Measurements from ENCODE around the gene PPP1R3G.

PPP1R3G gene

GRCh38 chr6:5108068-5108467, 22.9 kb downstream of the PPP1R3G start:
- no peak for TF ChIP-seq TAF1 (IDR thresholded peaks at IDR 0.05; ENCODE audit: low read depth)
- no peak for TF ChIP-seq TCF12 (IDR thresholded peaks at IDR 0.05; ENCODE audit: low read depth)
- no peak for TF ChIP-seq RAD21 (IDR thresholded peaks at IDR 0.05; ENCODE audit: low read depth)
- TF ChIP-seq USF1 (IDR thresholded peaks at IDR 0.05) = no peak
- no peak for TF ChIP-seq MAX (IDR thresholded peaks at IDR 0.05)
- no peak for TF ChIP-seq CREB1 (IDR thresholded peaks at IDR 0.05; ENCODE audit: low read depth)
- no peak for TF ChIP-seq EP300 (IDR thresholded peaks at IDR 0.05; ENCODE audit: borderline replicate concordance)
- TF ChIP-seq ZBTB7A (IDR thresholded peaks at IDR 0.05; ENCODE audit: low read depth) = no peak
- TF ChIP-seq CEBPB (IDR thresholded peaks at IDR 0.05) = no peak
- TF ChIP-seq EGR1 (IDR thresholded peaks at IDR 0.05) = no peak
- TF ChIP-seq NFIC (IDR thresholded peaks at IDR 0.05) = no peak
- TF ChIP-seq YY1 (IDR thresholded peaks at IDR 0.05; ENCODE audit: low read depth) = no peak
- TF ChIP-seq REST (IDR thresholded peaks at IDR 0.05; ENCODE audit: low read depth) = no peak
- TF ChIP-seq TEAD4 (IDR thresholded peaks at IDR 0.05) = no peak
- no peak for TF ChIP-seq FOXM1 (IDR thresholded peaks at IDR 0.05; ENCODE audit: borderline replicate concordance, low read depth)

- TF ChIP-seq EGR1 (IDR thresholded peaks at IDR 0.05) (no peak), USF1 (IDR thresholded peaks at IDR 0.05) (no peak), TAF1 (IDR thresholded peaks at IDR 0.05; ENCODE audit: low read depth) (no peak)
These were observed 23.5 kb downstream of the PPP1R3G start for GRCh38 chr6:5108536-5109150.

GRCh38 chr6:5109436-5109835, 24.3 kb downstream of the PPP1R3G start:
- no peak for TF ChIP-seq FOXM1 (IDR thresholded peaks at IDR 0.05; ENCODE audit: borderline replicate concordance, low read depth)
- no peak for TF ChIP-seq NFIC (IDR thresholded peaks at IDR 0.05)
- no peak for TF ChIP-seq CREB1 (IDR thresholded peaks at IDR 0.05; ENCODE audit: low read depth)
- no peak for TF ChIP-seq YY1 (IDR thresholded peaks at IDR 0.05; ENCODE audit: low read depth)
- no peak for TF ChIP-seq MAX (IDR thresholded peaks at IDR 0.05)
- TF ChIP-seq EGR1 (IDR thresholded peaks at IDR 0.05) = no peak
- TF ChIP-seq CEBPB (IDR thresholded peaks at IDR 0.05) = no peak
- no peak for TF ChIP-seq USF1 (IDR thresholded peaks at IDR 0.05)
- TF ChIP-seq TCF12 (IDR thresholded peaks at IDR 0.05; ENCODE audit: low read depth) = no peak
- TF ChIP-seq REST (IDR thresholded peaks at IDR 0.05; ENCODE audit: low read depth) = no peak
- no peak for TF ChIP-seq RAD21 (IDR thresholded peaks at IDR 0.05; ENCODE audit: low read depth)
- TF ChIP-seq ZBTB7A (IDR thresholded peaks at IDR 0.05; ENCODE audit: low read depth) = no peak
- TF ChIP-seq EP300 (IDR thresholded peaks at IDR 0.05; ENCODE audit: borderline replicate concordance) = no peak
- TF ChIP-seq TAF1 (IDR thresholded peaks at IDR 0.05; ENCODE audit: low read depth) = no peak
- no peak for TF ChIP-seq TEAD4 (IDR thresholded peaks at IDR 0.05)

GRCh38 chr6:5110246-5110645, 25.1 kb downstream of the PPP1R3G start:
- no peak for TF ChIP-seq FOXM1 (IDR thresholded peaks at IDR 0.05; ENCODE audit: borderline replicate concordance, low read depth)
- TF ChIP-seq ZBTB7A (IDR thresholded peaks at IDR 0.05; ENCODE audit: low read depth) = no peak
- TF ChIP-seq TEAD4 (IDR thresholded peaks at IDR 0.05) = no peak
- TF ChIP-seq TCF12 (IDR thresholded peaks at IDR 0.05; ENCODE audit: low read depth) = no peak
- no peak for TF ChIP-seq EP300 (IDR thresholded peaks at IDR 0.05; ENCODE audit: borderline replicate concordance)
- TF ChIP-seq REST (IDR thresholded peaks at IDR 0.05; ENCODE audit: low read depth) = no peak
- TF ChIP-seq YY1 (IDR thresholded peaks at IDR 0.05; ENCODE audit: low read depth) = no peak
- TF ChIP-seq MAX (IDR thresholded peaks at IDR 0.05) = no peak
